ENCODE results near the gene RGS11.
A peak's percentile ranks its signal among the peaks of the same experiment; 100 is the strongest.
"Not testable (repeated sequence)": the region's sequence is repeated elsewhere in the genome, so short reads cannot be mapped to it uniquely, and the experiment has no call there.

The RGS11 gene

GRCh38 chr16:261031-261691 is 14.6 kb downstream of the RGS11 start:
- no peak for DNase-seq

- no peak for DNase-seq
Observed at GRCh38 chr16:260326-260725, 15.4 kb downstream of the RGS11 start.

GRCh38 chr16:259814-260253 is 15.9 kb downstream of the RGS11 start:
- no peak for DNase-seq

DNA sequence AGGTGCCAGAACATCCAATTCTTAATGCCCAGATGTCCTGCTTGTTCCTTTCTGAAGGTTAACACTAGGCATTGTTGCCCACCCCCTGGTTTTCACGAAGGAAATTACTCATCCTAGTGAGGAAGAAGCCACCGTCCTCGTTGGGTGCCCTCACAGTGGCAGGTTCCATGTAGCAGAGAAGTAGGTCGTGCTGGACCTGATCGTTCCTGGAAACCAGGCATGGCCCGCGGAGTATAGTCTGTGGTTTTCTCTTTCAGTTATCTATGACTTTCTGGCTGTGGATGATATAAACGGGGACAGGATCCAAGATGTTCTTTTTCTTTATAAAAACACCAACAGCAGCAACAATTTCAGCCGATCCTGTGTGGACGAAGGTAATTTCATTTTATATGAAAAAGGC is 16.5 kb downstream of the RGS11 start:
- DNase-seq: no peak

GRCh38 chr16:258091-258490 is 17.7 kb downstream of the RGS11 start:
- DNase-seq: not testable (repeated sequence)

GRCh38 chr16:255183-255582 is 20.6 kb downstream of the RGS11 start:
- DNase-seq: no peak

DNA sequence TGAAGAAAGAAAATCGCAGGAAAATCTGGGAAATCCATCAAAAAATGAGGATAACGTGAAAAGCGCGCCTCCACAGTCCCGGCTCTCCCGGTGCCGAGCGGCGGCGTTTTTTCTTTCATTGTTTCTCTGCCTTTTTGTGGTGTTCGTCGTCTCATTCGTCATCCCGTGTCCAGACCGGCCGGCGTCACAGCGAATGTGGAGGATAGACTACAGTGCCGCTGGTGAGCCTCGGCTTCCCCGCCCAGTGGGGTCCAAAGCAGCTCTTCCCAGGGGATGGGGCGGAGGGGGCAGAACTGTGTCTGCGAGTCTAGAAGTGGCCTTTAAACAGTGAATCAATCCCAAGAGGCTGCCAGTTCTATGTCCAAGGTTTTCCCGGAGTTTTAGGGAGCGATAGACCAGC is 21.3 kb downstream of the RGS11 start:
- no peak for DNase-seq

GRCh38 chr16:253833-254232 is 21.9 kb downstream of the RGS11 start:
- DNase-seq: no peak

- DNase-seq: no peak
Observed at GRCh38 chr16:252366-253337, 23.1 kb downstream of the RGS11 start.

- no peak for DNase-seq
Observed at GRCh38 chr16:249431-249830, 26.3 kb downstream of the RGS11 start.

GRCh38 chr16:247027-247426 is 28.7 kb downstream of the RGS11 start:
- no peak for DNase-seq

- DNase-seq: no peak
Observed at GRCh38 chr16:245105-245504, 30.6 kb downstream of the RGS11 start.

DNA sequence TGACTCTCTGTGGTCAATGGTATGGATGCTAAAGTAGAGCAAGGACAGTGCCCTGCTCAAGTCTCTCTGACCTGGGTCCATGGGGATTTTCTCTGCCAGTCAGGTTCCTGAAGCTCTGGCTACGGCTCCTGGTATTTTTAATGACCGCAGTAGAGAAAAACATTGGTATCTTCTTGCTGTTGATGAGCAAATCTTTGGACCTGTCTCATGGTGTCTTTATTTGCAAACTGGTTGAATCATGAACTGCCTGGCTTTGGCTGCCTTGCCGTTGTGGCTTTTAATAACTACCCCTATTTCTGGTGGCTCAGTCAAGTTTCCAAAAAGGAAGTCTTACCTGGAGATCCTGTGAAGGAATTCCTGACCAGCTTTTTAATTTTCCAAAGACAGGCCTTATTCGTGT is 32.4 kb downstream of the RGS11 start:
- no peak for DNase-seq

GRCh38 chr16:242281-242680 is 33.5 kb downstream of the RGS11 start:
- DNase-seq: no peak

- DNase-seq: no peak
Observed at GRCh38 chr16:240559-240958, 35.2 kb downstream of the RGS11 start.

DNA sequence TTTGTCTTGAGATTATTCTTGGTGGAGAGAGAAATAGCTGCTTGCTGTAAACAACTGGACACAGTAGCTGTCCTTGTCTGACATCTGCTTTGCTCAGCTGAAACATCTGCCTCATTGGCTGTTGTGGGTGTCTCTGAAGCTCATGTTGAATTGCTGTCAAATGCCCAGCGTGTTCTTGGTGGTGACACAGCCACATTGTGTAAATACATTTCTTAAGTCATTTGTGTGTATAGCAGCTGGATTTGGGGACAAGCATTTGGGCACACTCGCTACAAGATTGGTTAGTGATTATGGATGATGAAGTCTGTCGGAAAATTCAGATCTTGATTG is 35.8 kb downstream of the RGS11 start:
- no peak for DNase-seq

- DNase-seq: peak; percentile 78
Observed at GRCh38 chr16:234468-235305, 41.1 kb downstream of the RGS11 start, which contains the start of gene FAM234A. Gene FAM234A, plus strand, starts transcription at chr16:234821. Its CDS starts 19,593 bp downstream, at chr16:254414.

- DNase-seq: no peak
Observed at GRCh38 chr16:230949-231348, 44.8 kb downstream of the RGS11 start.

- DNase-seq: not testable (repeated sequence)
Observed at GRCh38 chr16:230351-230750, 45.4 kb downstream of the RGS11 start.

GRCh38 chr16:229731-230281 is 45.9 kb downstream of the RGS11 start:
- no peak for DNase-seq

- DNase-seq: peak; percentile 73
Observed at GRCh38 chr16:228852-229730, 46.7 kb downstream of the RGS11 start, which contains the start of gene LUC7L. Gene LUC7L, minus strand, starts transcription at chr16:229449. Its CDS starts 110 bp downstream, at chr16:229339.
